Muscle of arm (tissue), 12 donors: ENCODE measurements around the gene LIN7B. TPM values are rescaled to one million over a fixed set of nuclear protein-coding genes. Genes with fewer than 3 reads are reported as not detected.

ENCODE experiments used
- DNase-seq: peaks from one replicate; pipeline ENCODE4 v3.0.0-alpha.2; 2013
- polyA plus RNA-seq, 12 donors: library from polyadenylated mRNA; unstranded; fragments of 120-200 nt; gene quantifications; one replicate each; pipeline ENCODE4 v1.2.1, GENCODE V29; 2013; ENCODE audit not compliant: insufficient read length in 12 of 12

The LIN7B gene
- polyA plus RNA-seq, 12 donors = 9.1 to 14.9 (median 11.5) TPM; not detected in 2

DNA sequence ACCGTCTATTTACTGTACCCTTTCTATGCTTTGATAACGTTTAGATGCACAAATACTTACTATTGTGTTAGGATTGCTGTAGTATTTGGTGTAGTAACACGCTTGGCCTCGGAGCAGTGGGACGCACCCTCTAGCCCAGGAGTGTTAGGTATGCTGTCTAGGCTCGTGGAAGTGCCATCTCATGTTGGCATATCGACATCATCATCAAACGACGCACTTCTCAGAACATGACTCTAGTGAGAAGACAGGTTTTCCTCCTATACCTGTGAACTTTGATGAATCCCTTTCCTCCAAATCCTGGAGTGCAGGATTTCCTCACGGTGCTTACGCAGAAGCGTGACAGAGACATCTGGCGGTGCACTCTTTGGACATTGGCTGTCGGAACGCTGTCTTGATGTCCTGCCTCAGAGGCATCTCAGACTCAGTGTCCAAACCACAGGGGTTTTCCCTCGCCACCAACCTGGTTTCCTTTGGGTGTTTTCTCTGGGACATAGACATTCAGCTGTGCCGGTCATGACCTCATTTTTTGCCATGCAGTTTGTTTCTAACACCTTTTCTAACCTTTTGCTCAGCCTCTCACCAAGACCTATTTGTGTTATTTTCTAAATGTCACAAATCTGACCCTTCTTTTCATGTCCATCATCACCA is 22.7 kb upstream of the LIN7B start:
- DNase-seq = no peak

DNA sequence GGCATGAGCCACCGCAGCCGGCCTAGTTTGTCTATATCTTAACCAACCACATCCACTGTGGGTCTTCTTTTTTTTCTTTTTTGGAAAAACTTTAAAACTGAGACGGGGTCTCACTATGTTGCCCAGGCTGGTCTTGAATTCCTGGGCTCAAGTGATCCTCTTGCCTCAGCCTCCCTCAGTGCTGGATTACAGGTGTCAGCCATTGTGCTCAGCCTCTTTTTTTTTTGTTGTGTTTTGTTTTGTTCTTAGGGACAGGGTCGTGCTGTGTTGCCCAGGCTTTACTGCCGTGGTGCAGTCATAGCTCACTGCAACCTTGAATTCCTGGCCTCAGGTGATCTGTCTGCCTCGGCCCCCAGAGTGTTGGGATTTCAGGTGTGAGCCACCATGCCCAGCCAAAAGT is 21.5 kb upstream of the LIN7B start:
- DNase-seq = no peak

DNA sequence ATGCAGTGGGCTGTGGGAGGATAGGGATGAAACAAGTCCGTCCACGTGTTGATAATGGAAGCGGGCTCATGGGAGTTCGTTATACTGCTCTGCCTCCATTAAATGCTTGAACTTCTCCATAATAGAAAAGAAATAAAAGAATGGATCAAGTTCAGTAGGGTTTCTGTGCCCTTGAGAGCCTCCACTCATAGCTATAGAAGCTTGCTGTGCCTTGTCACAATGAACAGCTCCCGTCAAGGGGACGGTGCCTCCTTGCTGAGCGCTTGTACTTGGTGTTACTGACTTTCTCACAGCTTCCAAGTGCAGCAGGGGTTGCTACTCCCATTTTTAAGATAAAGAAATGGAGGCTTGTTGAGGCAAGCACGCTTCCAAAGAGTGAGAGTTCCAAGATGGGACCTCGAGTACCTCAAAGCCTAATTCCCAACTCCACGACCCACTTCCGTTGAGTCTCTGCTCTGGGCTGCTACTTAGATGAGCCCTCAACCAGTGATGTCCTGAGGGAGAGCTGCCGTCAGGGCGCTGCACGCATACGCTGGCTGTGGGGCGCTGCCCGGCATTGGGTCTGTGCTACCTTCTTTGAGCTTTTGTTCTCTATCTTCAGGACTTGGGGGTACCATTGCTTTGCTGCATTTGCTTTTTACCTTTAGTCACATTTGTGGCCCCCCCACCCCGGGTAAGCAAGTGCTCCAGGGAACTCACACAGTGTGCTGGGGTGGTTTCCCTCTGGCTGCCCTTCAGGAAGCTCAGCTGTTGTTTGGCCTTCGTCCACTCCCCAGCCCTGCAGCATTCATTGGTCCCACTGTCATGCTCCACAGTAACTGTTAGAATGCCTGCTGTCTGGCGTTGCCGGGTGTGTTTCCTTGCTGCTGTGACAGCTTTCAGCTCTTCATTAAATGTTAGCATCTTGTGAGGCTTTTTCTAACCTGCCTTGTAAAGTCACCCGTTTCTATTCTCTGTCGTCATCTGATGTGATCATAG is 19.4 kb upstream of the LIN7B start:
- no peak for DNase-seq

DNA sequence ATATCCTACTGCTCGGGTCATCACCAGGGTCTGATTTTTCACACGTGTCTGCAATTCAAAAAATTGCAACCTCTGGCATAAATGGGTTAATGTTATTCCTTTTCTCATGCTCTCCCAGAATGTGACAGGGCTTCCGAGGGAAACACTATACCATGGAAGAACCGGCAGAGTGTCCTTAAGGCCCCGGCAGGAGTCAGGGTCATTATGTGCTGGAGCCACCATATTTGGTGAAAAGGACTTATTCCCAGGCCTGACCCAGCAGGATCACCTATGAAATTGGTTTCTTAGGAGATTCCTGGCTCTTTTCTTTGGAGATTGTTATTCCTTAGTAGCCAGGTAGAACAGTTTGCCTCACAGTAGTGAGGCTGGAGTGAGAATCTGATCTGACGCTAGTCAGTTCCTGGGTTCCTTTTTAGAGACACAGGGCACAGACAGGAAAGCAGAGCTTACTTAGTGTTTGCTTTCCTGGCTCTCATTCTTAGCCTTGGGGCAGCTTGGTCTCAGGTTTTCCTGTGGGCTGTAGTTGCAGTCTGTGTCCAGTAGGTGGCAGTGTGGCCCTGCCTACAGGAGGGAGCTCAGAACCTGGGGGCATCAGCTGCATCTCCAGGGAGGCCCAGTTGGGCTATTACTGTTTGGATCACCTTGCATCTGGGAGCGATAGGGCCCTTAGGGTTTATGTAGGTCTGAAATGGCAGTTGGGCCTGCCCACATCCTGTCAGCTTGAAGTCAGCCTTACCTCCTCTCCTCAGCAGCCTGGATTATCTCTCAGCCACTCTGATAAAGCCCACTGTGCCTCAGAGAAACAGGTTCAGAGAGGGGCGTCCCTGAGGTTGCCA is 16.5 kb upstream of the LIN7B start:
- peak; percentile 74 for DNase-seq

- DNase-seq = no peak
Measured at GRCh38 chr19:49098795-49099194, 15.4 kb upstream of the LIN7B start.

GRCh38 chr19:49101160-49101559 is 13.0 kb upstream of the LIN7B start:
- no peak for DNase-seq

- no peak for DNase-seq
Measured at GRCh38 chr19:49102303-49102702, 11.9 kb upstream of the LIN7B start.

DNA sequence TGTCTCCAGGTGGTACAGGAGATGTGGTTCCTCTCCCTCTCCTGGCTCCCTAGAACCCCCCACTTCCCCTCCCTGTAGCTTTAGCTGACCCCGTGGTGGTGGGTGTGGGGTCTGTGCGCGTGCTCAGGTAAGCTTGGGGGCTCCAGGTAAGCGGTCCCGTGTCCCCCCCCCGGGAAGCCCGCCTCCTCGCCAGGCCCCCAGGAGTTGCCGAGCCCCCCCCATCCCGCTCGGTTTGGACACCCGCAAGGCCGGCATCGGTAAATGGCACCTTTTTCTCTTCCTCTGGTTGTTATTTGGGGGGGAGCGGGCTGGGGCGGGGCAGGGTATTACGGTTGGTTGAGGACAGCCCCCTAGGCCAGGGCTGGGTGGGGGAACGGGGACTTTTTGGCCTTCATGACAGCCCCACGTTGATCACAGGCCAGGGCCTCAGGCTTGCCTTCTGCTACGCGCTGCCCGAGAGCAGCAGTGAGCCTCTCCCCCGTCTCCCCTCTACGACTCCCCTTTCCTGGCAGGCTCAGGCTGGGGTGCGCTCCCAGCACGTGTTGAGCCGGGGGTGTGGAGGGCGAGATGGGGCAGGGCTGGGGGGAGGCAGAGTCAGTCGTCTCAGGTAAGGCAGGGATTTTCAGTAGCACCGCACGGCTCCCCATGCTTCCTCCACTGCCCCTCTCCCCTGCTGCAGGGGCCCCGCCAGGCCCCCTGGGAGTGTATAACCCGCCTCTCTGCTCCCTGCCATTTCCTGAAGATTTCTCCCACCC is 10.7 kb upstream of the LIN7B start:
- DNase-seq = no peak

DNA sequence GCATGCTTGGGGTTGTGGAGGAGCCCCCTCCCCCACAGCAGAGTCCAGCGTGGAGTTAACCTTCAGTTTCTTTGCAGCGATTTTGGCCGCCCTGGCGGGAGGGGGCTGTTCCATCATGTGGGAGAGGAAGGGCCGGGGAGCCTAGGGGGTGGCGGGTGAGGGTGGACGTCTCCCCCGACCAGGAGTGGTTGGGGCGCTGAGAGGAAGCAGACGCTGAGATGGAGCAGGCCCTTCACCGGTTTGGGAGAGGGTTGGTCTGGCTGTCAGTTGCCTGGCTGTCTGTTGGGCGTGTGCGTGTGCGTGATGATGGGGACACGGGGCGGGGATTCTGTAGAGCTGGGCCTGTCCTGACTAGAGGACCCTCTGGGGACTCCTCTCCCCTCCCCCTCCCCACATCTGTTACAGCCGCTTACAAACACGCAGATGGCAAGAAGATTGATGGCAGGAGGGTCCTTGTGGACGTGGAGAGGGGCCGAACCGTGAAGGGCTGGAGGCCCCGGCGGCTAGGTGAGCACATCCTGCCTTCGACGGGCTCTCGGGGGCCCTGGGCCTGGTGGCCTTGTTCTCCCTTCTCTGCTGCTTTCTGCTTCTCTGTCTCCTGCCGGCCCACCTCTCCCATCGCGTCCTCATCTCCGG is 9.8 kb upstream of the LIN7B start:
- DNase-seq = peak; percentile 38

DNA sequence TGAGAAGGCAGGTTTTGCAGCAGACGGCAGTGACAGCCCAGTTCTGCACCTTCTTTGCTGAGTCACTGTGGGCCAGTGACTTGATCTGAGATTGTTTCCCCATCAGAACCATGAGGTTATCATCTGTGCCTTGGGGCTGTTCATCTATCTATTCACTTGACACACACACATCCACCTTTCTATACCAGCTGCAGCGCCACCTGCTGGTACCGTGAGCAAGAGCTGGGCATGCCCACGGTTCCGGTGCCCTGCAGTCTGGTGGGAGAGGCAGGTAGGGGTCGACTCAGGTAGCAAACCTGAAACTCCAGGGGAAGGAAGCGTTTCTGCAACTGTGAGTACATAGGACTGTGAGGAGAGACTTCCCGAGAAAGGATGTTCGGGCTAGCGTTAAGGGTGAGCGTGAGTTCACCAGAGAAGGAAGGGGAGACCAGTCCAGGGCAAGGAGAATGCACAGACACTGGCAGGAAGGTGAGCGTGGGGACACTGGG is 7.5 kb upstream of the LIN7B start:
- DNase-seq = no peak

DNA sequence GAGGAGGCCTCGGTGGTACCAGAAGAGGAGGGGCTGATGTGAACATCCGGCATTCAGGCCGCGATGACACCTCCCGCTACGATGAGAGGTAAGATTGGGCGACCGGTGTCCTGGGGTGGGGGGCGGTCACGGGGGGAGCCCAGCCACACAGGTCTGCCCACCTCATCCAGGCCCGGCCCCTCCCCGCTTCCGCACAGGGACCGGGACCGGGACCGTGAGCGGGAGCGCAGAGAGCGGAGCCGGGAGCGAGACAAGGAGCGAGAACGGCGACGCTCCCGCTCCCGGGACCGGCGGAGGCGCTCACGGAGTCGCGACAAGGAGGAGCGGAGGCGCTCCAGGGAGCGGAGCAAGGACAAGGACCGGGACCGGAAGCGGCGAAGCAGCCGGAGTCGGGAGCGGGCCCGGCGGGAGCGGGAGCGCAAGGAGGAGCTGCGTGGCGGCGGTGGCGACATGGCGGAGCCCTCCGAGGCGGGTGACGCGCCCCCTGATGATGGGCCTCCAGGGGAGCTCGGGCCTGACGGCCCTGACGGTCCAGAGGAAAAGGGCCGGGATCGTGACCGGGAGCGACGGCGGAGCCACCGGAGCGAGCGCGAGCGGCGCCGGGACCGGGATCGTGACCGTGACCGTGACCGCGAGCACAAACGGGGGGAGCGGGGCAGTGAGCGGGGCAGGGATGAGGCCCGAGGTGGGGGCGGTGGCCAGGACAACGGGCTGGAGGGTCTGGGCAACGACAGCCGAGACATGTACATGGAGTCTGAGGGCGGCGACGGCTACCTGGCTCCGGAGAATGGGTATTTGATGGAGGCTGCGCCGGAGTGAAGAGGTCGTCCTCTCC is 6.3 kb upstream of the LIN7B start:
- DNase-seq = no peak

DNA sequence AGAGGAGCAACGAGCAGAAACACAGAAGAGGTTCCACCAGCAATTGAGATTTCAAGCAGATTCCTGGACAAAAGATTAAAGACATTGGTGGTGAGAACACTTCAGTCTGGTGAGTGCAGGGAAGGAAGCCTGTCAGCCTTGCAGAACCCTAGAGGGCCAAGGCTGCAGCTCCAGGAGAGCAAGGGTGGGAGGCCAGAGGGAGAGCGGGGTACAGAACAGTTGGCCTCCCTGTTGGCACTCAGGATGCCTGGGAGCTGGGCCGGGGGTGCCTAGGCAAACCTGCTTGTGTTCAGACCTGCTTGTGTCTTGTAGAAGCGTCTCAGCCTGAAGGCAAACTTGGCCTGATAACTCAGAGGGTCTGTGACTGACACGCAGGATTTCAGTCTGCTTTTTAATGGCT is 5.1 kb upstream of the LIN7B start:
- DNase-seq = no peak

GRCh38 chr19:49109569-49110233 is 4.5 kb upstream of the LIN7B start:
- DNase-seq = no peak

DNA sequence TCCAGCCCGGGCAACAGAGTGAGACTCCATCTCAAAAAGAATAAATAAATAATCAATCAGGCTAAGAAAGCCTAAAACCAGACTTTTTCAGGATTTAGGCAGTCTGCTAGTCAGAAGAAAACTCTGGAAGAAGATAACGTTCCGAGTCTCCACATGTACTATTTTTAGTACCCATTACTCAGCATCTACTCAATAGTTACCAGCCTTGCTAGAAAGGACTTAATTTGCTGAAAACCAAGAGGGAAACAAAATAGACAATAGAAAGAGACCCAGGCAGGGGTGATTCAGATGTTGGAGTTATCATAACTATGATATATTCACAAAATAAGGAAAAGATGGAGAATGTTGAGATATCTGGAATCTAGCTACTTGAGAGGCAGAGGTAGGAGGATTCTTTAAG is 3.6 kb upstream of the LIN7B start:
- DNase-seq = no peak

DNA sequence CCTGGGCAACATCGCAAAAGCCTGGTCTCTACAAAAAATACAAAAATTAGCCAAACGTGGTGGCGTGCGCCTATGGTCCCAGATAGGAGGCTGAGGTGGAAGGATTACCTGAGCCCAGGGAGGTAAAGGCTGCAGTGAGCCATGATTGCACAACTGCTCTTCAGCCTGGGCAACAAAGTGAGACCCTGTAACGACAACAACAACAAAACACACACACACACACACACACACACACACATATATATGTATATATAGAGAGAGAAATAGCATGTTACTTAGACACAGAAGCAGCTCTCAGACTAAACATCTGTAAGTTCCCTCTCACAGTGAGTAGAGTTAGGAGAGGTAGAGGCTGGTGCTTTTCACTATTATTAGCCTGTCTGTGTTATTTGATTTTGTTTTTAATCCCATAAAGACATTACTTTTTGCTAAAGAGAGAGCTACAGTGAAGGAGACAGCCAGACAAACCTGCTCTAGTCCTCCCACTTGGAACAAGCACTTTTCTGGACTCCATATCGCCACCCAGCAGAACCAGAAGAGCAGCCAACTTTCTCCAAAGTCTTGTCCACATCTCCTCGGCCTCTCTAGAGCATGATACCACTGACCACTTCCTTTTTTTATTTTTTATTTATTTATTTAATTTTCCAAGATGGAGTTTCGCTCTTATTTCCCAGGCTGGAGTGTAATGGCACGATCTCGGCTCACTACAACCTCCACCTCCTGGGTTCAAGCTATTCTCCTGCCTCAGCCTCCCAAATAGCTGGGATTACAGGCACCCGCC is 2.8 kb upstream of the LIN7B start:
- no peak for DNase-seq

- peak; percentile 59 for DNase-seq
Measured at GRCh38 chr19:49114630-49115363, 627 bp downstream of the LIN7B start.

DNA sequence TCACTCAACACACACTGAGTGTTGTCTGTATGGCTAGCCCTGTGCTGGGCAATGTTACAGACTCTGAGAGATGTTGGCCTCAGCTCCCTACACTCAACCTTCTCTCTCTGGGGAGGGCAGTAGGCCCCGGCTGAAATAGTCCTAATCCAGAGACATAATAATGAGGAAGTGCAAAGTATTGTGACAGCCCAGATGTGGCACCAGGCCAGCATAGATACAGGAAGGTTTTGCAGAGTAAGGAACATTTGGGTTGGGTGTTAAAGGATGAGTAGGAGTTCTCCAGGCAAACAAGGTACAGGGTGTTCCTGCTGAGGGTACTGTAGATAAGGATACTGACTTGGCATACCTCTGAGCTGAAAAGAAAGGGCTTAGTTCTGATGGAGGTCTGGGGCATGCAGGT is 2.4 kb downstream of the LIN7B start:
- no peak for DNase-seq
